Measurements from ENCODE around the gene RNASE2.
"Not testable (repeated sequence)": the region's sequence is repeated elsewhere in the genome, so short reads cannot be mapped to it uniquely, and the experiment has no call there.

Gene RNASE2

GRCh38 chr14:20954736-20955537, at the start of gene RNASE2:
TSS of gene RNASE2 (plus strand) at chr14:20955487. CDS start at chr14:20955772, 285 bp downstream.
- not testable (repeated sequence) for DNase-seq

GRCh38 chr14:20905676-20906075, 49.6 kb upstream of the RNASE2 start:
- no peak for DNase-seq

- DNase-seq = no peak
Observed at GRCh38 chr14:20907214-20907613, 48.1 kb upstream of the RNASE2 start.

GRCh38 chr14:20910822-20911221, 44.5 kb upstream of the RNASE2 start:
- DNase-seq = not testable (repeated sequence)

GRCh38 chr14:20919038-20919756, 36.1 kb upstream of the RNASE2 start:
- not testable (repeated sequence) for DNase-seq

GRCh38 chr14:20923766-20924297, 31.5 kb upstream of the RNASE2 start:
- DNase-seq = not testable (repeated sequence)

DNA sequence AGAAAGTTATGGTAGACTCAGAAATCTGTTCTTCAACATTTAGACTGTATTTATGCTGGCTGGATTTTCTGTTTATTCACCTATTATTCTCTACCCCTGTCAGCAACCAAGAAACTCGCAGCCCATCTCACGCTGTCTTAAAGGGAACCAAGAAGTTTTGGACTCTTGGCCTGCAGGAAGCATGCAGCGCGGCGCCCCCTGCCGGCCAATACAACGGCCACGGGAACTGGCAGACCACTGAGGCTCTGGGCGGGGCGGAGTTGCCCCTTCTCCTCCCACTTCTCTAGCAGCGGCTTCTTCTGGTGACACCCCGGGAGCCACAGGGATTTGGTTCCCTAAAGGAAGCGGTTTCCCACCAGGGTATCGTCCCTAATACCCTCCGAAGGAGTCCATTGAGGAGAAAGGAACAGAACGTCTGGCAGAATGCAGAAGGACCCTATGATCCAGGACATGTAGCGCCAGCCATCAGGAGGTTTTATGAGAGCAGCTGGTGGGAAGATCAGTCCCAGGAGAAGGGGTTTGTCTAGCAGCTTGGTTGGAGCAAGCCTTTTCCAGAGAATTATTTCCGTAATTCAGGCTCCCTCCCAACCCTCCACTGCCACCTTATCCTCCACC, 21.0 kb upstream of the RNASE2 start:
- DNase-seq = peak; percentile 50

GRCh38 chr14:20935303-20935984, 19.8 kb upstream of the RNASE2 start:
- DNase-seq = no peak

GRCh38 chr14:20945146-20945545, 10.1 kb upstream of the RNASE2 start:
- DNase-seq = not testable (repeated sequence)

DNA sequence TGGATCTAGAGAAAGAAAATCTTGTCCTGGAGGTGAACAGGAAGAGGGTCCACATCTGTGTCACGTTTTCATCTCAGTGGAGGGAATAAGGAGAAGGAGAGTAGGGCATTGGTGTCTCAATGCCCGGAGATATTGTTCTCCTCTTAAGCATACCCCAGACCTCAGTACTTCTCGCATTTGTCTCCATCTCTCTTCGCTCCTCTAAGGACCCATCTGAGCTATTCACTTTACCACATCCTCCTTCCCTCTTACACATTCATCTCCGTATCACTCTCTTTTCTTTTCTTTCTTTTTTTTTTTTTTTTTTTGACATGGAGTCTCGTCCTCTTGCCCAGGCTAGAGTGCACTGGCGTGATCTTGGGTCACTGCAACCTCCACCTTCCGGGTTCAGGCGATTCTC, 8.6 kb upstream of the RNASE2 start:
- DNase-seq = not testable (repeated sequence)

GRCh38 chr14:20955538-20955873, 219 bp downstream of the RNASE2 start:
- DNase-seq = not testable (repeated sequence)

GRCh38 chr14:20956376-20956976, 1.2 kb downstream of the RNASE2 start:
- DNase-seq = no peak

- DNase-seq = not testable (repeated sequence)
Observed at GRCh38 chr14:20958946-20959345, 3.7 kb downstream of the RNASE2 start.

GRCh38 chr14:20969336-20969735, 14.0 kb downstream of the RNASE2 start:
- no peak for DNase-seq

DNA sequence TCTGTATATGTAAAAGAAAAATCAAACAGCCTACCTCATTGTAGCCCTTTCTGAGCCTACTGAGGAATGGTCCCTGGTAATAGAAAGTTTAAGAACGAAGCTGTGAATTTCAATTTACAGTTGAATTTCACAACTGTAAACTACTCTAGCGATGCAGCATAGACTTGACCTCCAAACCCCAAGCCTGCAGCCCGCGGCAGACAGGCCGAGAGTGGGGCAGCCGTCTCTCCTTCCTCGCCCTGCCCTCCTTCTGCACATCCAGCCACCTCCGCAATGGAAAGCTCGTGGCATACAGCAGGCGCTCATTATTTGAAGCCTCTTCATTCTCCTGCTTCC, 15.3 kb downstream of the RNASE2 start:
- no peak for DNase-seq

DNA sequence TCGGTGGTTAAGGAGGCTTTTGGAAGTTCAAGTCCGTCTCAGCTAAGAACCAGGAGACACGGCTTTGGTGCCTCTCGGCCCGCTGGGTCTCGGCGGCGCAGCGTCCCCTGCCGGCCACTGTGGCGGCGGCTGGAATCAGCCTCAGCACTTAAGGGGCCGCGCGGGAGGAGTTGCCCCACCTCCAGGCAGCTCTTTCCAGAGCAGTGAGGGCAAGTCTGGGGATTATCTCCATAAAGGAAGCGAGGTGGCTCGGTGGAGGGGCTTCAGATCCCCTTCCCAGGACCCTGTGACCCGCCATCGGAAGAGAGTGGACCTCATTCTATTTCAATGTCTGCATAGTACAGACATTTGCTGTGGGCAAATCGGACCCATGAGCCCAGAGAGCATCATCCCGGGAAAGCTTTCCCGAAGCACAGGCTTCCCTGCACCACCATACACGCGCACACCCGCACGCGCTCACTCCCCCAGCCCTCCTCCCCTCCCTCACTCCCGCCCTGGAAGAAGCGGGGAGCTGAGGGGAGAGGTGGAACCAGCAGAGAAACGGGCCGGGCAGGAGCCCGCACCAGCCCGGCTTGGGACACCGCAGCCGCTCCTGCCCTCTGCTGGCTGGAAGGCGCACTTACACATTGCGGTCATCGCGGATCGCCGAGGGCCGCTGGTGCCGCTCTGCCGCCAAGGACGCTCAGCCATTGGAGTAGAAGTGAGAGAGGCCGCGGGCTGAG, 15.9 kb downstream of the RNASE2 start:
- DNase-seq = peak; percentile 86

DNA sequence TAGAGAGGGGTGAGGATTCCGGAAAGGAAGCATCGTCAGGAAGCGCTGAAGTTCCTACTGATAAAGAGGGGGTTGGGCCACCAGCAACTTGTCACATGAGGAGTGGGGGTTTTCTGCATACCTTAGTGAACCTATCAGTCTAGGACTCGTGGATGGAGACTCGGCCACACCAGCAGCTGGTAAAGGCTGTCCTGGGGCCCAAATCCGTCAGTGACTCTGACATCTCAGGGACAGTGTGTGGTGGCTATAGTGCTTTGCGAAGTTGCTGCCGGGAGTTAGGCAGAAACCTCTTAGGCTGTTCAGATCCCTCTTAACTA, 16.4 kb downstream of the RNASE2 start:
- no peak for DNase-seq

GRCh38 chr14:20973501-20973900, 18.2 kb downstream of the RNASE2 start:
- DNase-seq = no peak

- no peak for DNase-seq
Observed at GRCh38 chr14:20976291-20976690, 21.0 kb downstream of the RNASE2 start.

- no peak for DNase-seq
Observed at GRCh38 chr14:20978687-20979086, 23.4 kb downstream of the RNASE2 start.

DNA sequence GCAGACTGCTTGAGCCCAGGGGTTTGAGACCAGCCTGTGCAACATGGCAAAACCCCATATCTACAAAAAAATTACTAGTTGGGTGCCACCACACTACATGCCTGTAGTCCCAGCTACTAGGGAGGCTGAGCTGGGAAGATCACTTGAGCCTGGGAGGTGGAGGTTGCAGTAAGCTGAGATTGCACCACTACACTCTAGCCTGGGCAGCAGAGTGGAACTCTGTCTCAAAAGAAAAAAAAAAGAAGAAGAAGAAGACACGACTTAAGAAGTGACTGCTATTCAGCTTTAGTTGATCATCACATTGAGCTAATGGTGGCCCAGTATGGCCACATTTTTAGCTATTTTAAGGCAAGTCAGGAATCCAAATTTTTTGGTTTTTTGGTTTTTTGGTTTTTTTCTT, 25.6 kb downstream of the RNASE2 start:
- DNase-seq = no peak
